NCI-H2227 (cell line): ENCODE results near the gene MED27.

ENCODE experiments used
- DNase-seq: peaks from one replicate; lab custom pipeline; 2025; ENCODE audit not compliant: unreplicated experiment; lab: John Stamatoyannopoulos, UW

The MED27 gene

DNA sequence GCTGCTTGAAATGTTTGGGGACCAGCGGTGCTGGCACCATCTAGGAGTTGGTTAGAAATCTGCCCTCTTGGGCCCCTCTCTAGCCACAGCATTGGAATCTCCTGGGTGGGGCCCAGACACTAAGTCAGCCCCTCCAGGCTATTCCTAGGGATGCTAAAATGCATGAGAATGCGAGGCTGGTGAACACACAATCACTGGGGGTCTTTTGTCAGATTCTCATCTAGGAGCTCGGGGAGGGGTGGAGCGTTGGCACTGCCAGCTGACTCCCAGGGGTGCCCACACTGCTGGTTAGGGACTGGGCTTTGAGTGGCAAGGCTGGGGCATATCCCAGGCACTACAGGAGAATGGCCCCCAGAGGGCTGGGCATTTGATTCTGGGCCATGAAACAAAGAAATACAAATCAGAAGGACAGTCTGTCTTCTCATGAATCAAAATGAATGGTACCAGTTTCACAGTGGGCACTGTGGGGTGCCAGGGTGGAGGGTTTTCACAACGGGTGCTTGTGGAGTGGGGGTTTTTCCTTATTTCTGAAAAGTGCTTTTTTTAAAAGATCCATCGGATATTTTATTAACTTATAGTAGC lies 212.0 kb downstream of the MED27 start:
- no peak for DNase-seq

DNA sequence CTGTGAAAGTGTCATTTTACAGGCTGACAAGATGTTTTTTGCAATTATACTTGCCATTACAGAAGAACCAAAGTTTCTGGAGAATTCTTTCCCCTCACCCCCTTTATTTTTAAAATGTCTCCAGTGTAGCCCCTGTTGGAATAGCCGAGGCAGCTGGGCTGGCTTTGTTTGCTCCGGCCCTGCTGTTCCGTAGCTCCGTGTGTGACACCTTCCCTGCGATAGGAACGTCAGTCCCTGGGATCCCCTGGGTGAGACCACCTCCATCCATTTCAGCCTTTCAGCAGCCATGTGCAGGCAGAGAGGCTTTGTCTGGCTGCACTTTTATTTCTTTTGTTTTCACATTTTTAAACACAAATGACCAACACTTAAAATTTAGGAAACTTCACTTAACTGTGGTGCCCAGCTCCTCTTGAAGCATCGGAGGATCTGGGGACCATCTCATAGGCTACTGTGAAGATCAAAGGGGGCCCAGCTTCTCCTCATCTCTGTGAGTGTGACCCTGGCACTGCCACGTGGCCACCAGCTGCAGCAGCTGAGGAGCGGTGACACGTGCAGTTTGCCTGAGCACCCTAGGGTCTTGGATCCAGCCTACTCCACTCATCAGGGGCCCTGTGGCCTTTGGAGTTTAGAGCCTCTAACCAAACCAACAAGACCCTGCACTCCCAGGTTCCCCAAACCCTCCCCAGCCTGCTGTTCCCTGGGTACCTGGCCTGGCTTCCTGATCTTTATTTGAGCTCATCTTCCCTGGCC lies 214.0 kb downstream of the MED27 start:
- no peak for DNase-seq

DNA sequence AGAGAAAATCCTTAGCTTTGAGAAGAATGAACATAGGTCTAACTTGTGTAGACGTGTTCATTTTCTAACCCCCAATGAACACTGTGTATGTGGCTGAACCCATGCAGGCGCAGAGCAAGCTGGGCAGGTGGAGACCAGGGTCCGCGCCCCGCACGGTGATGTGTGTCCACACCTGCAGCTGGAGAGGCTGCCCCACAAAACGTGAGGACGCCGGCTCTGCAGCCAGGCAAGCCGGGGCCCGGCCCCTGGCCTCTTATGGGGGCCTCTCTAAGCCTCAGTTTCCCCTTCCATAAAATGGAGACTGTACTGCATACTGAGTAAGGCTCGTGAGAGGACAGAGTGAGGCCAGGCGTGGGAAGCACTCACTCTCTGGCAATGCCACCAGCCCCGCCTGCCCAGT lies 215.1 kb downstream of the MED27 start:
- no peak for DNase-seq

DNA sequence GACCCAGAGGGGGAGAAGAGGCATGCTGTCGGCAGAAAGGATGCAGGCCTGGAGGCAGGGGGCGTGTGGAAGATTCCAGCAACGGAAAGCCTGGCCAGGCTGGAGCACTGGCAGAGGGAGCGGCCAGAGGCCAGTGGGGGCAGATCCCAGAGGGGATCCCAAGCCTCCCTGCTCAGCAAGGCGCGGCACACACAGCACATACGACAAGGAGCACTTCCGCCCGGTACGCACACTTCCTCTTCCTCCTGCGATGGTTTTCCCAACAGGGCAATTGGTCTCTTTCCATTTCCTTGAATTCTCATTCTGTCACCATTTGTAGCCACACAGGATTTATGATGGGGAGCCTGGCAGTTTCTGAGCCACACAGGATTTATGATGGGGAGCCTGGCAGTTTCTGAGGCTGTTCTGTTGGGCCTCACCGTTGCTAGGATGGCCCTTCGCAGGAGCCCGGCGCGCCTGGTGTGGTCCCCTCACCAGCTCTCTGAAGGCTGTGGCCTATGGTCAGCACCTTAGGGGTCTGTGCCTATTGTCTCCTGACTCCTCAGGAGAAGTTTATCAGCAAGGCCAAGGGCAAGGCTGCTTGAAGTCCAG lies 216.3 kb downstream of the MED27 start:
- DNase-seq = no peak

DNA sequence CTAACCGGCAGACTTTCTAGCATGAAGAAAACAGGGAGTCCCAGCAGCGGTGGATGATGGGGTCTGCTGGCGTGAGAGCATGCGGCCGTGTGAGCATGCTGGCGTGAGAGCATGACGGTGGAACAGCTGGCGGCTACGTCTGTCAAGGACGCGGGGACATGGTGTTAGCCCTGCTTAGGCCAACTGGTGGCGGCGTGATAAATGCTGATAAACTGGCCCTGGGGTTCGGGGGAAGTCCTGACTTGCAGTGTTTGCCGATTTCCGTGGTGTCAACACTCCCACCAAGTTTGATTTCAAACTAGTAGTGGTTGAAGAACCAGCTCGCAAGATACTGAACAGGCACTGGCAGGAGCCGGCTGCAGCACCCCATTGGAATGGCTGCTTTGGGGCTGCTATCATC lies 217.4 kb downstream of the MED27 start:
- no peak for DNase-seq

DNA sequence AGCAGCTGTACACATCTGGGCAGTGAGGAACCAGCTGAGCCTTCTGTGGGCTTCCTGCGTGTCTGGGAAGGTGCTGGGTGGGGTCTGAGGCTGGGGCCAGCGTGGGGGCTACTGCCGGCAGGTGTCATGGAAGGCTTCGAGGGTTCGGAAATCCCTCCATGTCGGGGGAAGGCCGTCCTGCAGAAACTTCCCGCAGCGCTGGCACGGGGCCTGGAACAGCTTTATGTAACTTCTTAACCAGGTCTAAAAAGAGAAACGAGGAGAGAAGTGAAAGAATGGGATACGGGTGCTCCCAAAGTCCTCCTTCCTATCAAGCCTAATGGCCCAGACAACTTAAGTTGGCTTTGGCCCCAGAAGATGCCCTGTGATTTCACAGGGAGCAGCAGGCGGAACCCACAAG lies 219.2 kb downstream of the MED27 start:
- DNase-seq = no peak

DNA sequence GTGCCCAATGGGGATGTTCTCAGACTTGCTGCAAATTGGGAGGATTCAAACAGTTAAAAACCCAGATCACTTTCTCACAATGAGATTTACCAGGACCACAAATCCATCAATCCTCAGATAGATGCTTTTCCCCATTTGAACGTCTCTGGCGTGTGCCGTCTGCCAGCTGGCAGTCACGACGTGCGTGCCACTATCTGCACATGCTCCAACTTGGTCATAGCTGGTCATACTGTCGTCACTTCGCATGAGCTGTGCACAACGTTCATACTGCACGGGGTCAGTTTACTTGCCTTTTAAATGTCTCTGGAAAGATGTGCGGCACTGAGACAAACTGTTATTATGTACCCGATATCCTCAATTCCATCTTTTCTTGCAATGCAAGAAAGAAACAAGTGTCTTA lies 221.5 kb downstream of the MED27 start:
- DNase-seq = no peak

DNA sequence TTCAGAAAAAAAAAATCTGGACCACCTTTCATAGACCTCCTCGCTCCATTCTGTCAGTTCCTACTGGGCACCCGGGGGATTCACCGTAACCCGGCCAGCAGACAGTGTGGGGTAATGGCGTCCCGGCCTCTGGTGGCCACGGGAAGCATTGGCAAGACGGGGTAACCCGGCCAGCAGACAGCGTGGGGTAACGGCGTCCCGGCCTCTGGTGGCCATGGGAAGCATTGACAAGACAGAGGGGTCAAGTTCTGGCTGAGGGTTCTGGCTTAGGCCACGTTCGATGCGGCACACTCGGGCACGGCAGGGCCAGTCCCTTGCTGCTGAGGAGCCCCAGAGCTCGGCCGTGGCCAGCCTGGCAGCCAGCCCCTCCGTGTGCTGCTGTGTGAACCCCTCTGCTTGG lies 223.6 kb downstream of the MED27 start:
- no peak for DNase-seq

DNA sequence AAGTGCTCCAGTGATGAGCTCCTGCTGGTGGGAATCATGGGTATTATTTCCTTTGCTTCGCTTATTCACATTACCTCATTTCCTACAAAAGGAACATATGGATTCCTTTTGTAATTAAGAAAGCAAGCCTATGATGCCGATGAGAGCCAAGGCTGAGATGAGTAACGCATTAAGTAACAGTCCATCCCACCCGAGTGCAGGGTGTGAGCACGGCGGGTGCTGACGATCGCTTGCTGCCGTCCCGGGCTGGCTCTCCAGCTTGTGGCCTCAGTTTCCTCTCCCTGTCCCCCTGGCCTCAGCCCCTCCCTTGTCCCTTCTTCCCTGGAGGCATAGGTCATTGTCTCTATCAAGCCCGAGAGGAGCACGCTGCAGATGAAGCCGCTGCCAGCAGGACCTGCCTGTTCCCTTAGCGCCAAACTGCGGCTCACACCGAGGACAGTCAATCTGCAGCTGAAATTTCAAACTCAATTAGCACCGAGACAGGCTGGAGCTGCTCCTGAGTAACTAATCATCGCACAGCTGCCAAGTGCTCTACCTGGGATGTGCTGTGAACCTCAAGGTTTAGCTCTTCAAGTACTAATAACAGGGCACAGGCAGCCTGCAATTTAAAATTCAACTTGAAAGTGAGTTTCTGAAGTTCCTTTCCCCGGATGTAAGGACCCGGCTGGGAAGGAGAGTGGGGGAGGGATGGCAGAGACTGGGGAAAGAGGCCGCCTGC lies 224.6 kb downstream of the MED27 start:
- DNase-seq = peak; percentile 52

DNA sequence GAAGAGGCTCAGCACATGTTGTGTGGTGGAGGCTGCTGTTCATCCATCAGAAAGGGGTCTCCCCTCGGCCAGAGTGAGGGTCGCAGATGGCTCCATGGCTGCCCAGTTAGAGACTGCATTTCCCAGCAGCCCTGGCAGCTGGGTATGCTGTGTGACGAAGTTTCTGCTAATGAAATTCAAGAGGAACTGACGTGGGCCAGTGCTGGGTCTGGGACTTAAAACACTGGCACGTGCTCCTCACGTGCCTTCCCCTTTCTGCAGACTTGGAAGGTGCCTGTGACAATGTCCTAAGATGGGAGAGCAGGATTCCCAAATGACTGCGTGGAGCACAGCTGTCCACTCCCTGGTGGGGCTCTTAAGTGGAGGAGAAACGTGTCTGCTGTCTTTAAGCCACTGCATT lies 225.3 kb downstream of the MED27 start:
- peak; percentile 2 for DNase-seq

DNA sequence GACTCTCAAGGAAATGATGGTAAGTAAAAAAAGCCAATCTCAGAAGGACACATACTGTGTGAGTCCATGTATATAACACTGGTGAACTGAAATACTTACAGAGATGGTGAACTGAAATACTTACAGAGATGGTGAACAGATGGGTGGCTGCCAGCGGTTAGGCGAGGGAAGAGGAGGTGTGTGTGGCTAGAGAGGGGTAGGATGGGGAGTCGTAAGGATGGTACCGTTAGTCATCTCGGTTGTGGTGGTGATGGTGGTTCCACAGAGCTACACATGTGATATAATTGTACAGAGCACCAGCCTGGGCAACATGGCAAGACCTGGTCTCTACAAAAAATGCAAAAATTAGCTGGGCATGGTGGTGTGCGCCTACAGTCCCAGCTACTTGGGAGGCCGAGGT lies 226.2 kb downstream of the MED27 start:
- no peak for DNase-seq

DNA sequence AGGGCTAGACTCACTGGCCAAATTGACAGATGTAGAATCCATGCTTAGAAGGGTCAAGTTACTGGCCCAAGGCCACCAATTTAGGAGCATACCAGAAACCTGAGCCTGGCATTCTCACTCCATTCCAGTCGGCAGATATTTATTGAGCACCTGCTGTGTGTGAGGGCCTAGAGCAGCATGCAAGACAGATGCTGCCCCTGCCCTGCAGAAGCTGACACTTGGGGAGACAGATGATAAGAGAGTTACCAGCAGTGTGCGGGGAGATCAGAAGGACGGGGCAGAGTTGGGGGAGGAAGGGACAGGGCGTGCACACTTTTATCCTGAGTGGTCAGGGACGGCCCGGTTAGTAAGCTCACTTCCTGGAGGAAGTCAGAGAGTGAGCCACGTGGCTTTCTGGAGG lies 228.3 kb downstream of the MED27 start:
- DNase-seq = no peak

DNA sequence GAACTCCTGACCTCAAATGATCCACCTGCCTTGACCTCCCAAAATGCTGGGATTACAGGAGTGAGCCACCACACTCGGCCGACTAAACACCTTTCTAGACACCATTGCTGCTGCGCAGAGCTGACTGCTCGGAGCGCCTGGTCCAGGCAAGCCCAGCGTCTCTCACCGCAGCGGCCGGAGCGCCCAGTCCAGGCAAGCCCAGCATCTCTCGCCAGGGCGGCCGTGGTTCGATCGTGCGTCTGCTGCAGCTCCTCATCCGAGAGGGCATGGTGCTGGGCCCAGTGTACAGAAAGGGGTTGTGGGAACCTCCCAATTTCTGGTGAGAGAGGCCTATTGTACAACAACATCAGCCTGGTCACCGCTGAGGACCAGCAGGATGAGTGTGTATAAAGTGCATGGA lies 230.3 kb downstream of the MED27 start:
- DNase-seq = no peak

DNA sequence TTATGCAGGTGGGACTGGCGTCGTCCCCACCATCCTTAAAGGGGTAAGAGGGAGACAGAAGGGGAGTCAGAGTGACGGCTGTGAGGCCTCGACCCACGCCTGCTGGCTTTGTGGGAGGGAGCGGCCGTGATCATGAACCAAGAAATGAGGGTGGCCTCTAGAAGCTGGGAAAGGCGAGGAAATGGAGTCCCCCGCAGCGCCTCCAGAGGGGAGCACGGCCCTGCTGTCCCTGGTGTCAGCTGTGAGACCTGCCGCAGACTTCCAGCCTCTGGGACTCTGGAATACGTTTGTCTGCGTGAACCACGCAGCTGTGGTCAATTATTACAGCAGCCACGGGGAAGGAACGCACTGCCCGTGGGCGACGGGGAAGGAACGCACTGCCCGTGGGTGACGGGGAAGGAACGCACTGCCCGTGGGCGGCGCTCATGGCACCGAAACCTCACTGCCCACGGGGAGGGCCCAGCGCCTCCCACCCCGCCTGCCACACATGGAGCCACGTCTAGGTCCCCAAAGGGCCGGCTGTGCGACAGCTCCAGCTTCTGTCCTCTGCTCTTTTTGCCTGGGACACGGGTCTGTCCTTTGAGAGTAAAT lies 231.0 kb downstream of the MED27 start:
- no peak for DNase-seq

DNA sequence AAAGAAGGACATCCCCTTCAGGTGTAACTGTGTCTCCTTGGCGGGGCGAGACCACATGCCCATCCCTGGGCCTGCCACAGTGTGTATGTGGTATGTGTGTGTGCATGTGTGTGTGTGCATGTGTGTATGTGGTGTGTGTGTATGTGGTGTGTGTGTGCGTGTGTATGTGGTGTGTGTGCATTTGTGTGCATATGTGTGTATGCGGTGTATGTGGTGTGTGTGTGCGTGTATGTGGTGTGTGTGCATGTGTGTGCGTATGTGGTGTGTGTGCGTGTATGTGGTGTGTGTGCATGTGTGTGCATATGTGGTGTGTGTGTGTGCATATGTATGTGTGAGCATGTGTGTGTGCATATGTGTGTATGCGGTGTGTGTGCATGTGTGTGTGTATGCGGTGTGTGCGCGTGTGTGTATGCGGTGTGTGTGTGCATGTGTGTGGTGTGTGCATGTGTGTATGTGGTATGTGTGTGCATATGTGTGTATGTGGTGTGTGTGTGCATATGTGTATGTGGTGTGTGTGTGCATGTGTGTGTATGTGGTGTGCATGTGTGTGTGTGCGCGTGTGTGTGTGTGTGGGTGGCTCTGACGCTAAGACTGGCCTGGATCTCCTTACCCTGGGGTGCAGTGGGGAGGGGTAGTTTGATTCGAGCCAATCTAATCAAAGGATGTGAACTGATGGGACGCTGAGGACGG lies 231.9 kb downstream of the MED27 start:
- no peak for DNase-seq

DNA sequence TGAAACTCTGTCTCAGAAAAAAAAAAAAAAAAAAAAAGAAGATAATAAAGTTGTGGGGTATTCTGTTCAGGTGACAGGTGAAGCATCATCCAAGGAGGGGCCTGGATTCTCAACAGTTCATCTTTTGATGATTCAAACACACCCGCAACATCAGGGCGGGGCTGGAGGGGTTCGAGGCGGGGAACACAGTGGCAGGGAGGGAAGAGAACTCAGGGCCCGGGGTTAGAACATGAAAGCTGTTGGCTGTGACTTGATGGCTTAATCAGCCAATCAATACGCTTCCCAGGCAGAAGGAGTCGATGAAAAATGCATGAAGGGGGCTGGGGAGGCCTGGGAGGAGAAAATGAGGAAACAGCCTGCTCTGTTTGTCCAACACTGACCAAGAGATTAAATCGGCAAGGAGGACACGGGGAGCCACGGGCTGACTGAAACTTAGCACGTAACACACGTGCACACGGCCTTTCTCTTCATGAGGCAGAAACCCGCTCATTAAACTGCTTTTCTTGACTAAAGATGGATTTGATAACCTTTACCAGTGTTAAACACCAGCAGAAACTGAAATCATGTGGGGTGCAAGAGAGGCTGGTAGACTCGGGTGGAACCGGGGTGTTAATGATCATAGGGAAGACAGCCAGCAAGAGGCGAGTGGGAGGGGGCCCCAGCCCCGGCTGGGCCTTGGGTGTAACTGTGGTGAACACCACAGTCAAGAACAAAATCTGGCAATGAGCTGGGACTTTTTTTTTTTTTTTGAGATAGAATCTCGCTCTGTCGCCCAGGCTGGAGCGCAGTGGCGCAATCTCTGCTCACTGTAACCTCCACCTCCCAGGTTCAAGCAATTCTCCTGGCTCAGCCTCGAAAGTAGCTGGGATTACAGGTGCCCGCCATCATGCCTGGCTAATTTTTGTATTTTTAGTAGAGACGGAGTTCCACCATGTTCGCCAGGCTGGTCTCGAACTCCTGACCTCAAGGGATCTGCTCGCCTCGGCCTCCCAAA lies 234.1 kb downstream of the MED27 start:
- no peak for DNase-seq

DNA sequence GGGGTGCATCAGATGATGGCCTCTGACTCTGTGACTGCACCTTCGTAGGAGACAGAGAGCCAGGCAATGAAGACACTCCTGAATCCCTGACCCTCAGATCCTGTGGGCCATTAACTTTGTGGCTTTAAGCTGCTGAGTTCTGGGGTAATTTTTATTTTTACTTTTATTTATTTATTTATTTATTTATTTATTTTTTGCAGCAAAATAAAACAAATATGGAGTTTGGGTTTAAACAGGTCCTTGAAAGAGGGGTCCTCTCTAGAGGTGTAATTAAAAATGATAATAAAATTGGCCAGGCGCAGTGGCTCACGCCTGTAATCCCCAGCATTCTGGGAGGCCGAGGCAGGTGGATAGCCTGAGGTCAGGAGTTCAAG lies 234.9 kb downstream of the MED27 start:
- DNase-seq = no peak

DNA sequence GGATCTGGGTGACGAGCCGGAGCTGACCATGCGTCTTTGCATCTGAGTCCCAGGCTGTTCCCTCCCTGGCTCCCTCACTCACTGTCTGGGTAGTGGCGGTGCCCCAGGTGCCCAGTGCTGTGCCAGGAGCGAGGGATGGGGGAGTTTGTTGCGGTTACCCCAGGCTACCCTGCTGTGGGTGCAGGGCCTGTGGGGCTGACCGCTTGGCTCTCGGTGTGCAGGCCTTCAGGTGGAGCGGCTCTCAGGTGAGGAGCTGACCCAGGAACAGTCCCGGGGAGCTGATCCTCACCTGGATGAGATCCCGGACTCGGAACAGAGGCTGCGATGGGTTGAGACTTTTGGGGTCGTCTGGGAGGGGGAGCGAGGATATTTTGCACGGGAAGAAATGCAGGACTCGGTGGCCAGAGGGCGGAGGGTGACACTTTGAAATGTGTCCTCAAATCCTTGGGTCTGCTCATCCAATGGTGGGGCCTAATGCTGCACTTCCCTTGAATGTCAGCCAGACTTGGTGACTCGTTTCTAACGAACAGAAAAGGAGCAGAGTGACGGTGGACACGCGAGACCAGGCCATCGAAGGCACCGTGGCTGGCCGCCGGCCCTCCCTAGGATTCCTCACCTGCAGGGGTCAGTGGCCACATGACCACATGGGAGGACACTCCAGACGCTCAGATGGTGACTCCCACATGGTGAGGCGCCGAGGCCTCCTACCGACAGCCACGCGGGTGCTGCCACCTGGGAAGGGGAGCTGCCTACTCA lies 235.5 kb downstream of the MED27 start:
- no peak for DNase-seq

DNA sequence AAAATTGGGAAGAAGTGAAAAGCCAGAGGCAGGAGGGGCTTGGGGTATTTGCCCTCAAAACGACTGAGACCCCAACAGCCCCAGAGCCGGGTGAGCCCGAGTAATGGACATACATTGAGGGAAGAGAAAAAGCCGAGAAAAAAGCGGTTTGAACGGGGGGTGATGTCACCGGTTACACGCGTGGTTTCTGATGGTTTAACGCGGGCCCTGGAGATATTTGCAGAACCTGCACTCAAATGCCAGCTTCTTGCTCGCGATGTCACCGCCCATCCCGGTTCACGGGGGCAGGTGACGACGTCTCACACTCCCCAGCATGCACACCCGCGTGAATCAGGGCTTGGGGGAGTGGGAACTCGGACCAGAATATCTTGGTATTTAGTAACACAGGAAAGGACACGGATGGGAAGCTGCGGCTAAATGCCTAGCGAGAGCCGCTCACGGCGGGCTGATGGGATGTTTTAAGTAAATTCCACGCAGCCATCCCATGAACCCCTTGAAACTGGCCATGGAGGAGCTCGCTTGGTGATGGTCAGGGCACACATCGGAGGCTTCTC lies 237.8 kb downstream of the MED27 start:
- no peak for DNase-seq
